HUES64 (cell line): ENCODE measurements around the gene ANKRD20A1. TPM values are rescaled to one million over a fixed set of nuclear protein-coding genes. Genes with fewer than 3 reads are reported as not detected.
"Not testable (repeated sequence)": the region's sequence is repeated elsewhere in the genome, so short reads cannot be mapped to it uniquely, and the experiment has no call there.

Experiments used
- H3K27ac ChIP-seq: 2 replicates; pipeline ENCODE4 v1.7.0; 2013; ENCODE audit warnings: low read depth, low read length, inconsistent platforms
- H3K27me3 ChIP-seq: 2 replicates; pipeline ENCODE4 v1.6.1; 2013; ENCODE audit warnings: mild to moderate bottlenecking, low read length; ENCODE audit not compliant: insufficient read depth
- H3K36me3 ChIP-seq: 2 replicates; pipeline ENCODE4 v1.6.1; 2013; ENCODE audit warnings: mild to moderate bottlenecking, low read length; ENCODE audit not compliant: insufficient read depth
- H3K4me1 ChIP-seq: 2 replicates; pipeline ENCODE4 v1.6.1; 2013; ENCODE audit warnings: mild to moderate bottlenecking, low read length, moderate library complexity; ENCODE audit not compliant: insufficient read depth
- H3K4me3 ChIP-seq: 2 replicates; pipeline ENCODE4 v1.5.1; 2013; ENCODE audit warnings: mild to moderate bottlenecking, low read length, moderate library complexity
- H3K9ac ChIP-seq: 2 replicates; pipeline ENCODE4 v1.6.1; 2013; ENCODE audit warnings: mild to moderate bottlenecking, low read depth, low read length
- H3K9me3 ChIP-seq: 2 replicates; pipeline ENCODE4 v1.6.1; 2013; ENCODE audit warnings: low read depth, low read length; ENCODE audit not compliant: insufficient read depth
- WGBS: fragments of 150-250, 120-280 bp; methylation state at CpG from one replicate; pipeline ENCODE4 v1.1.7; 2013; ENCODE audit warnings: missing lambda C conversion rate; 5-methylcytosine and 5-hydroxymethylcytosine counted together
- polyA plus RNA-seq, 2 experiments: library from polyadenylated mRNA; stranded (reverse); fragments of 50-300 nt; gene quantifications; one replicate each; pipeline ENCODE4 v1.2.3, GENCODE V29; 2013

The ANKRD20A1 gene
- not detected for polyA plus RNA-seq (2013, experiment 1 of 2)
- polyA plus RNA-seq (2013, experiment 2 of 2), result not detected

DNA sequence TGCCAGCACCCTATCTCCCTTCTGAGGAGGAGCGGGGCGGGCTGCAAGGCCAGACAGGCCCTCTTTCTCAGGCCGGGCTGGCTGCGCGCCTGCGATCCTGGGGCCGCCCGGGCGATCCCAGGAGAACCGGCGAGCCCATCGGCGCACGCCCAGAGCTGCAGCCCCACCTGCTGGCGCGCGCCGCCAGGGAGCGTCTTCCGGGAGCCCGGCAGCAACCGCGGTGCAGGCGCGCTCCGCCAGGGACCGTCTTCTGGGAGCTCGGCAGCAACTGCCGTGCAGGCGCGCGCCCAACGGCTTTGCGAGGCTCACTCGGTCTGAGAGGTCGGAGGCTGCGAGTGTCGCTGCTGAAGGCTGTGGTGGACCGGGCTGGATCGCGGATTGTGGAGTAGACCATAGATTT, at the start of gene ANKRD20A1:
TSS of gene ANKRD20A1 (plus strand) at position 61 of the 400 bp plus-strand sequence. CDS start 496 bp downstream, outside the sequence.
- H3K4me1 ChIP-seq, H3K4me3 ChIP-seq, H3K9me3 ChIP-seq, H3K27ac ChIP-seq, H3K9ac ChIP-seq, H3K36me3 ChIP-seq, H3K27me3 ChIP-seq: not testable (repeated sequence)
- WGBS, result no CpG with 5 or more reads among the region's 41 CpGs

- H3K27me3 ChIP-seq, H3K27ac ChIP-seq, H3K4me3 ChIP-seq, H3K9me3 ChIP-seq, H3K9ac ChIP-seq, H3K4me1 ChIP-seq, H3K36me3 ChIP-seq: not testable (repeated sequence)
- 75% methylated on average over 2 of the region's 11 CpGs for WGBS
Observed at GRCh38 chr9:67832088-67832487, 26.6 kb upstream of the ANKRD20A1 start.
